K562 (cell line): ENCODE results near the gene PGBD1. TPM values are rescaled to one million over a fixed set of nuclear protein-coding genes. Genes with fewer than 3 reads are reported as not detected.
A peak's percentile ranks its signal among the peaks of the same experiment; 100 is the strongest.

Experiments
- MAFG ChIP-seq: fragments of 450-650 bp; conservative IDR thresholded peaks from 2 replicates; pipeline ENCODE4 v1.6.1; 2016; ENCODE audit warnings: missing genetic modification characterization, missing compliant biosample characterization
- MXD1 ChIP-seq: fragments of 250-450 bp; sonication (Bioruptor Pico); IDR thresholded peaks from 2 replicates; pipeline ENCODE4 v1.8.0; 2021; ENCODE audit warnings: borderline replicate concordance, mild to moderate bottlenecking, moderate library complexity; ENCODE audit not compliant: poor library complexity, severe bottlenecking
- RBM17 ChIP-seq: fragments of 200-400 bp; formaldehyde crosslinking; IDR thresholded peaks from 2 replicates; pipeline ENCODE4 v1.6.1; 2017; ENCODE audit warnings: low read depth, mild to moderate bottlenecking, low read length, borderline replicate concordance
- SRSF3 ChIP-seq: fragments of 200-400 bp; formaldehyde crosslinking; IDR thresholded peaks from 2 replicates; pipeline ENCODE4 v1.6.1; 2016; ENCODE audit warnings: mild to moderate bottlenecking, low read length, moderate library complexity; ENCODE audit not compliant: insufficient read depth
- TAF7 ChIP-seq: fragments of 450-650 bp; IDR thresholded peaks from 2 replicates; pipeline ENCODE4 v1.6.1; 2016; ENCODE audit warnings: missing genetic modification characterization, missing compliant biosample characterization
- TAF9B ChIP-seq: fragments of 450-650 bp; IDR thresholded peaks from 2 replicates; pipeline ENCODE4 v1.6.1; 2018; ENCODE audit warnings: mild to moderate bottlenecking; ENCODE audit not compliant: partially characterized antibody
- TAL1 ChIP-seq: fragments of 450-650 bp; IDR thresholded peaks from 2 replicates; pipeline ENCODE4 v1.6.1; 2016; ENCODE audit warnings: mild to moderate bottlenecking
- ZBTB26 ChIP-seq: fragments of 450-650 bp; formaldehyde crosslinking; IDR thresholded peaks from 2 replicates; pipeline ENCODE4 v1.4.0; 2022; ENCODE audit warnings: missing genetic modification characterization
- ZNF12 ChIP-seq: sonication (generic); formaldehyde crosslinking; IDR thresholded peaks from 2 replicates; pipeline ENCODE4 v1.4.0; 2020; ENCODE audit warnings: mild to moderate bottlenecking, missing genetic modification reagents
- ZNF324 ChIP-seq: fragments of 250-450 bp; sonication (Bioruptor Pico); IDR thresholded peaks from 2 replicates; pipeline ENCODE4 v1.4.0; 2020; ENCODE audit warnings: mild to moderate bottlenecking
- ZNF445 ChIP-seq: fragments of 250-450 bp; sonication (Bioruptor Pico); IDR thresholded peaks from 2 replicates; pipeline ENCODE4 v1.4.0; 2020; ENCODE audit warnings: low read depth, mild to moderate bottlenecking, moderate library complexity
- polyA plus RNA-seq, 8 experiments: library from polyadenylated mRNA; depleted of rRNA in 4 of 8; stranded (reverse) in 5 of 8; unstranded in 3 of 8; fragments of >200 nt; fragmentation: Nextera tagmentation in 2 of 8; fragmentation: Illumina TruSeq in 1 of 8; extraction: Ambion mirVana in 2 of 8; extraction: Trizol in 1 of 8; gene quantifications; 2 replicates each; pipeline versions ENCODE4 v1.2.1 to v1.2.3, GENCODE V29; 2011 to 2014; ENCODE audit warnings: inconsistent platforms in 1 of 8, missing spikeins in 1 of 8
- total RNA-seq, 7 experiments: library from RNA; depleted of rRNA in 6 of 7; stranded (reverse); fragments of >200 nt in 6 of 7; fragmentation: Illumina TruSeq in 2 of 7; extraction: Trizol in 2 of 7; gene quantifications; 2 replicates each; pipeline versions ENCODE4 v1.2.1 to v1.2.3, GENCODE V29; 2011 to 2021; ENCODE audit warnings: low replicate concordance in 1 of 7
- TF ChIP-seq, protein P1 (sequence below): fragments of 250-450 bp; sonication (Bioruptor Pico); IDR thresholded peaks from 2 replicates; pipeline ENCODE4 v1.5.0; 2021; ENCODE audit warnings: mild to moderate bottlenecking, borderline replicate concordance
- TF ChIP-seq, protein P2 (sequence below): sonication (generic); formaldehyde crosslinking; IDR thresholded peaks from 2 replicates; pipeline ENCODE4 v1.8.0; 2022; ENCODE audit warnings: mild to moderate bottlenecking, missing genetic modification reagents
- TF ChIP-seq, protein P3 (sequence below): sonication (generic); formaldehyde crosslinking; IDR thresholded peaks from 2 replicates; pipeline ENCODE4 v1.8.1; 2022; ENCODE audit warnings: missing genetic modification reagents
- TF ChIP-seq, protein P4 (sequence below): fragments of 150-350 bp; IDR thresholded peaks from 2 replicates; pipeline ENCODE4 v1.6.1; 2014; ENCODE audit warnings: low read depth, mild to moderate bottlenecking, low read length, borderline replicate concordance

The PGBD1 gene
- total and polyA plus RNA-seq, 9 of the 15 experiments (the other 6 are each of a cell fraction or from before 2014, with no cell fraction given): 3.3 to 9.0 (median 7.3) TPM

DNA sequence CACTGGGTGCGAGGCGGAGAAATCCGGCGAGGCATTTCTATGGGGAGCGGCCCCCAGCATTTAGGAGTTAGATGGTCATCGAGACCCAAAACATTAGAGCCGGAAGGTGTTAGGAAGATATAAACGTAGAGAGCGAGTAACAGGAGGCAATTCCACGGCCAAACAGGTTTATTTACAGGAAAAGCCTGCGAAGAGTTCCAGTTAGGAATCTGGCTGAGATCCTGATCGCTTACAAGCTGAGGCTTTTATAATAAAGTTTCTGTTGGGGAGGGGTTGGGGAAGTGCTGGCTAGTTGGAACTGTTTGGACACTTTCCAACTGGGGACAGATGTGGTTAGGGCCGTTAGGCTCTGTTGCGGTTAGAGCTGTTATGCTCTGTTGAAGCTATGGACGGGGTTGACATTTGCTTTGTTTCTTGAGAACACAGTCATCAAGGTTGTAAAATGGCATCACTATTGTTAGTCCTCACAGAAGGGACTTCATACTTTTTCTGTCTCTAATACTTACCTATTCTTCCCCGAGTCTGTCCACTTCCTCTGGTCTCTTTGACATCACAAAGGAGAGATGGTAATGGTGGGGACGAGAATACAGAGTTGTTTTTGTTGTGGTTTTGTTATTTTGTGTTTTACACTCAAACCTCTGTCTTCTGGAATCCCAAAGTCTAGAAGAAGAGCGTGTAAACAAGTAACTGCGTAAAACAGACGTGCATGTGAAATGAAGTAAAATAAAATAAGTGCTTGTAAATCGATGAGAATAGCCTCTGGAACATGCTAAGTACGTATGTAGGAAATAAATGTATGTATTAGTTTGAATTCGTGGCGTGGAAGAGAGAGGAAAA is 55.1 kb downstream of the PGBD1 start (continued):
- TF ChIP-seq, protein P1, sequence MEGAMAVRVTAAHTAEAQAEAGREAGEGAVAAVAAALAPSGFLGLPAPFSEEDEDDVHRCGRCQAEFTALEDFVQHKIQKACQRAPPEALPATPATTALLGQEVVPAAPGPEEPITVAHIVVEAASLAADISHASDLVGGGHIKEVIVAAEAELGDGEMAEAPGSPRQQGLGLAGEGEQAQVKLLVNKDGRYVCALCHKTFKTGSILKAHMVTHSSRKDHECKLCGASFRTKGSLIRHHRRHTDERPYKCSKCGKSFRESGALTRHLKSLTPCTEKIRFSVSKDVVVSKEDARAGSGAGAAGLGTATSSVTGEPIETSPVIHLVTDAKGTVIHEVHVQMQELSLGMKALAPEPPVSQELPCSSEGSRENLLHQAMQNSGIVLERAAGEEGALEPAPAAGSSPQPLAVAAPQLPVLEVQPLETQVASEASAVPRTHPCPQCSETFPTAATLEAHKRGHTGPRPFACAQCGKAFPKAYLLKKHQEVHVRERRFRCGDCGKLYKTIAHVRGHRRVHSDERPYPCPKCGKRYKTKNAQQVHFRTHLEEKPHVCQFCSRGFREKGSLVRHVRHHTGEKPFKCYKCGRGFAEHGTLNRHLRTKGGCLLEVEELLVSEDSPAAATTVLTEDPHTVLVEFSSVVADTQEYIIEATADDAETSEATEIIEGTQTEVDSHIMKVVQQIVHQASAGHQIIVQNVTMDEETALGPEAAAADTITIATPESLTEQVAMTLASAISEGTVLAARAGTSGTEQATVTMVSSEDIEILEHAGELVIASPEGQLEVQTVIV: peak; percentile 76; the same call in 1 of the 2 replicates
- 0 out of 2 replicates have a peak, but pooled peaks have one; percentile 63 for TF ChIP-seq SRSF3
- no peak for TF ChIP-seq TAF9B
- TF ChIP-seq ZBTB26 (CRISPR knock-in tag): peak; percentile 97; the same call in 1 of the 2 replicates
- TF ChIP-seq ZNF445 (CRISPR knock-in tag): peak; percentile 21; the same call in 1 of the 2 replicates
- TF ChIP-seq, protein P2, sequence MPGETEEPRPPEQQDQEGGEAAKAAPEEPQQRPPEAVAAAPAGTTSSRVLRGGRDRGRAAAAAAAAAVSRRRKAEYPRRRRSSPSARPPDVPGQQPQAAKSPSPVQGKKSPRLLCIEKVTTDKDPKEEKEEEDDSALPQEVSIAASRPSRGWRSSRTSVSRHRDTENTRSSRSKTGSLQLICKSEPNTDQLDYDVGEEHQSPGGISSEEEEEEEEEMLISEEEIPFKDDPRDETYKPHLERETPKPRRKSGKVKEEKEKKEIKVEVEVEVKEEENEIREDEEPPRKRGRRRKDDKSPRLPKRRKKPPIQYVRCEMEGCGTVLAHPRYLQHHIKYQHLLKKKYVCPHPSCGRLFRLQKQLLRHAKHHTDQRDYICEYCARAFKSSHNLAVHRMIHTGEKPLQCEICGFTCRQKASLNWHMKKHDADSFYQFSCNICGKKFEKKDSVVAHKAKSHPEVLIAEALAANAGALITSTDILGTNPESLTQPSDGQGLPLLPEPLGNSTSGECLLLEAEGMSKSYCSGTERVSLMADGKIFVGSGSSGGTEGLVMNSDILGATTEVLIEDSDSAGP (CRISPR knock-in tag): no peak
- TF ChIP-seq, protein P3, sequence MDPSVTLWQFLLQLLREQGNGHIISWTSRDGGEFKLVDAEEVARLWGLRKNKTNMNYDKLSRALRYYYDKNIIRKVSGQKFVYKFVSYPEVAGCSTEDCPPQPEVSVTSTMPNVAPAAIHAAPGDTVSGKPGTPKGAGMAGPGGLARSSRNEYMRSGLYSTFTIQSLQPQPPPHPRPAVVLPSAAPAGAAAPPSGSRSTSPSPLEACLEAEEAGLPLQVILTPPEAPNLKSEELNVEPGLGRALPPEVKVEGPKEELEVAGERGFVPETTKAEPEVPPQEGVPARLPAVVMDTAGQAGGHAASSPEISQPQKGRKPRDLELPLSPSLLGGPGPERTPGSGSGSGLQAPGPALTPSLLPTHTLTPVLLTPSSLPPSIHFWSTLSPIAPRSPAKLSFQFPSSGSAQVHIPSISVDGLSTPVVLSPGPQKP (CRISPR knock-in tag): no peak
- peak; percentile 52 for TF ChIP-seq MAFG
- TF ChIP-seq TAL1: peak; percentile 57; the same call in 1 of the 2 replicates
- TF ChIP-seq, protein P4, sequence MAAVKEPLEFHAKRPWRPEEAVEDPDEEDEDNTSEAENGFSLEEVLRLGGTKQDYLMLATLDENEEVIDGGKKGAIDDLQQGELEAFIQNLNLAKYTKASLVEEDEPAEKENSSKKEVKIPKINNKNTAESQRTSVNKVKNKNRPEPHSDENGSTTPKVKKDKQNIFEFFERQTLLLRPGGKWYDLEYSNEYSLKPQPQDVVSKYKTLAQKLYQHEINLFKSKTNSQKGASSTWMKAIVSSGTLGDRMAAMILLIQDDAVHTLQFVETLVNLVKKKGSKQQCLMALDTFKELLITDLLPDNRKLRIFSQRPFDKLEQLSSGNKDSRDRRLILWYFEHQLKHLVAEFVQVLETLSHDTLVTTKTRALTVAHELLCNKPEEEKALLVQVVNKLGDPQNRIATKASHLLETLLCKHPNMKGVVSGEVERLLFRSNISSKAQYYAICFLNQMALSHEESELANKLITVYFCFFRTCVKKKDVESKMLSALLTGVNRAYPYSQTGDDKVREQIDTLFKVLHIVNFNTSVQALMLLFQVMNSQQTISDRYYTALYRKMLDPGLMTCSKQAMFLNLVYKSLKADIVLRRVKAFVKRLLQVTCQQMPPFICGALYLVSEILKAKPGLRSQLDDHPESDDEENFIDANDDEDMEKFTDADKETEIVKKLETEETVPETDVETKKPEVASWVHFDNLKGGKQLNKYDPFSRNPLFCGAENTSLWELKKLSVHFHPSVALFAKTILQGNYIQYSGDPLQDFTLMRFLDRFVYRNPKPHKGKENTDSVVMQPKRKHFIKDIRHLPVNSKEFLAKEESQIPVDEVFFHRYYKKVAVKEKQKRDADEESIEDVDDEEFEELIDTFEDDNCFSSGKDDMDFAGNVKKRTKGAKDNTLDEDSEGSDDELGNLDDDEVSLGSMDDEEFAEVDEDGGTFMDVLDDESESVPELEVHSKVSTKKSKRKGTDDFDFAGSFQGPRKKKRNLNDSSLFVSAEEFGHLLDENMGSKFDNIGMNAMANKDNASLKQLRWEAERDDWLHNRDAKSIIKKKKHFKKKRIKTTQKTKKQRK: no peak
- peak; percentile 74 for TF ChIP-seq ZNF324
- no peak for TF ChIP-seq ZNF12 (CRISPR knock-in tag)
- TF ChIP-seq RBM17: no peak
- peak; percentile 70 for TF ChIP-seq TAF7 (tag)
- no peak for TF ChIP-seq MXD1 (CRISPR knock-in tag)
